Measurements from ENCODE around the gene GOLGA6L9. TPM values are rescaled to one million over a fixed set of nuclear protein-coding genes. Genes with fewer than 3 reads are reported as not detected.
A peak's percentile ranks its signal among the peaks of the same experiment; 100 is the strongest.
"Not testable (repeated sequence)": the region's sequence is repeated elsewhere in the genome, so short reads cannot be mapped to it uniquely, and the experiment has no call there.

Gene GOLGA6L9
- total RNA-seq, 2 donors from 2014 or later = 2.8 to 3.8 TPM

- peak; percentile 24 to 34 for DNase-seq
- intact Hi-C loops (cut with DNase I, micrococcal nuclease); ATAC-seq: not testable (repeated sequence)
Observed at GRCh38 chr15:82445420-82445819, 15.8 kb downstream of the GOLGA6L9 start.

- intact Hi-C loops (cut with DNase I, micrococcal nuclease); ATAC-seq; DNase-seq: not testable (repeated sequence)
Observed at GRCh38 chr15:82457336-82457735, 27.7 kb downstream of the GOLGA6L9 start.

GRCh38 chr15:82465629-82466028, 36.0 kb downstream of the GOLGA6L9 start:
- intact Hi-C loops (cut with DNase I, micrococcal nuclease); ATAC-seq; DNase-seq: not testable (repeated sequence)

GRCh38 chr15:82468205-82468604, 38.6 kb downstream of the GOLGA6L9 start:
- ATAC-seq = peak; percentile 91
- intact Hi-C loops (cut with DNase I, micrococcal nuclease); DNase-seq: not testable (repeated sequence)

- DNase-seq; ATAC-seq; intact Hi-C loops (cut with DNase I, micrococcal nuclease): not testable (repeated sequence)
Observed at GRCh38 chr15:82469381-82469780, 39.8 kb downstream of the GOLGA6L9 start.

GRCh38 chr15:82472269-82472982, 42.8 kb downstream of the GOLGA6L9 start:
- ATAC-seq = peak; percentile 46
- peak in 1 of 2 donors; percentile 20 for DNase-seq

GRCh38 chr15:82474596-82475325, 45.1 kb downstream of the GOLGA6L9 start:
- ATAC-seq; DNase-seq; intact Hi-C loops (cut with DNase I, micrococcal nuclease): not testable (repeated sequence)

More at GRCh38 chr15:82472269-82472982, 42.8 kb downstream of the GOLGA6L9 start:
- intact Hi-C loops (cut with DNase I, micrococcal nuclease) = not testable (repeated sequence)

GRCh38 chr15:82475345-82475967, 45.8 kb downstream of the GOLGA6L9 start:
- ATAC-seq; intact Hi-C loops (cut with DNase I, micrococcal nuclease); DNase-seq: not testable (repeated sequence)

- DNase-seq; ATAC-seq; intact Hi-C loops (cut with DNase I, micrococcal nuclease): not testable (repeated sequence)
Observed at GRCh38 chr15:82476697-82477342, 47.2 kb downstream of the GOLGA6L9 start.

- DNase-seq; intact Hi-C loops (cut with DNase I, micrococcal nuclease); ATAC-seq: not testable (repeated sequence)
Observed at GRCh38 chr15:82477343-82478057, 47.9 kb downstream of the GOLGA6L9 start.

Other genes starting within 250 kb of the GOLGA6L9 start
- gene EFL1, start 167.1 kb upstream of the GOLGA6L9 start, total RNA-seq = 10 to 100 TPM; 32.2 to 48.0 TPM
- gene SAXO2, start 167.0 kb upstream of the GOLGA6L9 start, total RNA-seq = 1 to 10 TPM; 1.5 to 8.5 TPM
- gene GOLGA6L10, start 80.3 kb upstream of the GOLGA6L9 start, total RNA-seq = 1 to 10 TPM in 1 of 2 donors, under 1 TPM in 1; 0.17 to 2.0 TPM
- gene RPS17, start 110.6 kb downstream of the GOLGA6L9 start, total RNA-seq = 100 to 1,000 TPM; 950 to 981 TPM
- 1 to 10 TPM in 1 of 2 donors, under 1 TPM in 1; 0.58 to 2.5 TPM for gene CPEB1, start 217.5 kb downstream of the GOLGA6L9 start, total RNA-seq